GF-D8 (cell line): ENCODE data around the gene HRH2.
A peak's percentile ranks its signal among the peaks of the same experiment; 100 is the strongest.

Experiments
- DNase-seq: peaks from one replicate; lab custom pipeline; 2025; lab: John Stamatoyannopoulos, UW

The HRH2 gene

GRCh38 chr5:175692996-175693710 is 35.3 kb downstream of the HRH2 start:
- DNase-seq: no peak

- no peak for DNase-seq
These were observed 35.9 kb downstream of the HRH2 start for GRCh38 chr5:175693741-175694140.

GRCh38 chr5:175694371-175695160 is 36.7 kb downstream of the HRH2 start:
- peak; percentile 46 for DNase-seq

GRCh38 chr5:175695161-175696126 is 37.6 kb downstream of the HRH2 start:
- no peak for DNase-seq

- peak; percentile 89 for DNase-seq
These were observed 38.4 kb downstream of the HRH2 start for GRCh38 chr5:175696139-175696854.

- no peak for DNase-seq
These were observed 39.0 kb downstream of the HRH2 start for GRCh38 chr5:175696855-175697198.

GRCh38 chr5:175697846-175698245 is 40.0 kb downstream of the HRH2 start:
- no peak for DNase-seq

GRCh38 chr5:175698401-175699115 is 40.7 kb downstream of the HRH2 start:
- DNase-seq: no peak

- no peak for DNase-seq
These were observed 43.1 kb downstream of the HRH2 start for GRCh38 chr5:175700991-175701390.

- no peak for DNase-seq
These were observed 43.9 kb downstream of the HRH2 start for GRCh38 chr5:175701797-175702196.

GRCh38 chr5:175706499-175706898 is 48.6 kb downstream of the HRH2 start:
- no peak for DNase-seq

GRCh38 chr5:175707751-175708375 is 50.0 kb downstream of the HRH2 start:
- DNase-seq: no peak

- DNase-seq: peak; percentile 53
These were observed 51.5 kb downstream of the HRH2 start for GRCh38 chr5:175709276-175709781.

- no peak for DNase-seq
These were observed 52.5 kb downstream of the HRH2 start for GRCh38 chr5:175710326-175710725.

GRCh38 chr5:175711031-175711430 is 53.2 kb downstream of the HRH2 start:
- no peak for DNase-seq

- DNase-seq: no peak
These were observed 53.8 kb downstream of the HRH2 start for GRCh38 chr5:175711472-175712312.

GRCh38 chr5:175712313-175712680 is 54.4 kb downstream of the HRH2 start:
- DNase-seq: no peak

GRCh38 chr5:175712681-175713085 is 54.8 kb downstream of the HRH2 start:
- DNase-seq: peak; percentile 64

- DNase-seq: no peak
These were observed 56.1 kb downstream of the HRH2 start for GRCh38 chr5:175713930-175714329.
